ENCODE results near the gene MGARP.
"Not testable (repeated sequence)": the region's sequence is repeated elsewhere in the genome, so short reads cannot be mapped to it uniquely, and the experiment has no call there.

MGARP gene

GRCh38 chr4:139274790-139275189, 5.2 kb downstream of the MGARP start:
- no peak for DNase-seq (ENCODE audit: low read depth)
- no peak overlapping the region for H3K4me3 ChIP-seq (ENCODE audit: low read depth, low read length)
- TF ChIP-seq CTCF (IDR thresholded peaks at IDR 0.05; ENCODE audit: insufficient read depth, low read depth, low read length, missing control alignments), result no peak

- no peak for DNase-seq (ENCODE audit: low read depth)
- TF ChIP-seq CTCF (IDR thresholded peaks at IDR 0.05; ENCODE audit: insufficient read depth, low read depth, low read length, missing control alignments), result no peak
Observed at GRCh38 chr4:139273835-139274234, 6.2 kb downstream of the MGARP start.

DNA sequence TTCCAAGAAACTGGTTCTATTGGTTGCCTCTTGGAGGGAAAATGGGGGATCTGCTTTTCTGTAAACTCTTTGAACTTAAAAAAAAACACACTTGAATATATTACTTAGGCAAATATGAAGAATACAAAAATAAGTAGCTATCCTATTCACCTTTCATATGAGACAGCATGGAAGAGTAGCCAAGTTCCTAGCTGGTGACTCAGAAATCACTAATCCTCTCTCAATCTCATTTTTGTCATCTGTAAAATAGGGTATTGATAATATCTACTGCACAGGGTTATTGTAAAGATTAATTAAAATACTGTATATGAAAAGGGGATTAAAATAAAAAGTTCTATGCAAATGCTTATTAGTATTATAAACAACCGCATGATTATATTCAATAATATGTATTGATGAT, 12.7 kb downstream of the MGARP start:
- no peak overlapping the region for H3K4me3 ChIP-seq (ENCODE audit: low read depth, low read length)
- DNase-seq (ENCODE audit: low read depth), result no peak
- TF ChIP-seq CTCF (IDR thresholded peaks at IDR 0.05; ENCODE audit: insufficient read depth, low read depth, low read length, missing control alignments), result no peak

More at GRCh38 chr4:139273835-139274234, 6.2 kb downstream of the MGARP start:
- H3K4me3 ChIP-seq (ENCODE audit: low read depth, low read length), result no peak overlapping the region

- TF ChIP-seq CTCF (IDR thresholded peaks at IDR 0.05; ENCODE audit: insufficient read depth, low read depth, low read length, missing control alignments), result no peak
- peak; percentile 98 for DNase-seq (ENCODE audit: low read depth)
- H3K4me3 ChIP-seq (ENCODE audit: low read depth, low read length), result no peak overlapping the region
Observed at GRCh38 chr4:139266583-139267257, 13.3 kb downstream of the MGARP start.

DNA sequence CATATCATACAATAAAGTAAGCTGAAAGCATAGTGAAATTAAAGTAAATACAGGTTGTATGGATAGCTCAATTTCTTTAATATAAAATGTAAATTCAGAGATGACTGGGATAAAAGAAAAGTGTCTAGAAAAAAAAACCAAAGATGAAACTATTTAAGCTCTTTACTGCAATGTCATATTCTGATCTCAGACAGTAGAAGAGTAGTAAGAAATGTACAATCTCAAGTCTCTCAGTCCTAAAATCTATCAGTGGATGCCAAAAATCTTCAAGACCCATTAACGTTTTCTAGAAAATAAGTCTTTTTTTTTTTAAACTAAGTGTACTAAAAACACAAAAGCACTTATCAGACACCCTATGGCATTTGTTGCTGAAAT, 13.8 kb downstream of the MGARP start:
- TF ChIP-seq CTCF (IDR thresholded peaks at IDR 0.05; ENCODE audit: insufficient read depth, low read depth, low read length, missing control alignments), result no peak
- DNase-seq (ENCODE audit: low read depth), result no peak
- no peak overlapping the region for H3K4me3 ChIP-seq (ENCODE audit: low read depth, low read length)

GRCh38 chr4:139265654-139266053, 14.4 kb downstream of the MGARP start:
- H3K4me3 ChIP-seq (ENCODE audit: low read depth, low read length), result no peak overlapping the region
- no peak for DNase-seq (ENCODE audit: low read depth)
- no peak for TF ChIP-seq CTCF (IDR thresholded peaks at IDR 0.05; ENCODE audit: insufficient read depth, low read depth, low read length, missing control alignments)

DNA sequence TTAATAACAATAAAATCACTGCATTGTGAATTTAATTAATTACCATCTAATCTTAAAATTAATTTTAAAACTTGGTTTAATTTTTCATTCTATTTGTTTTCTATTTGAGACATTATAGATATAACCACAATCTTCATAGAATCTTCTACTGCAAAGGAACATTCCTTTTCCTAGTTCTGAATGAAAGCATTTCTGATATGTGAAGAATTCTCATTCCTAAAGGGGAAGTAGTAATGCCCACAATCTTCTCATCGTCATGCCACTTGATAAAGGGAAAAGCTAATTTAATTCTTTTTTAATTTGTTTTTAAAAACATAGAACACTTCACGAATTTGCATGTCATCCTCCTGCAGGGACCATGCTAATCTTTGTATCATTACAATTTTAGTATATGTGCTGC, 23.7 kb downstream of the MGARP start:
- H3K4me3 ChIP-seq (ENCODE audit: low read depth, low read length), result no peak overlapping the region
- DNase-seq (ENCODE audit: low read depth), result no peak
- TF ChIP-seq CTCF (IDR thresholded peaks at IDR 0.05; ENCODE audit: insufficient read depth, low read depth, low read length, missing control alignments), result no peak

- not testable (repeated sequence) for DNase-seq (ENCODE audit: low read depth); H3K4me3 ChIP-seq (ENCODE audit: low read depth, low read length)
Observed at GRCh38 chr4:139255581-139255980, 24.4 kb downstream of the MGARP start.
